IPS-18a (cell line): Measurements from ENCODE around the gene INTS6.

Experiments
- H3K27ac ChIP-seq: one replicate; pipeline ENCODE4 v1.5.1; 2013; ENCODE audit warnings: low read length
- H3K27me3 ChIP-seq: one replicate; pipeline ENCODE4 v1.6.1; 2013; ENCODE audit warnings: mild to moderate bottlenecking, low read length; ENCODE audit not compliant: control insufficient read depth, insufficient read depth
- H3K36me3 ChIP-seq: one replicate; pipeline ENCODE4 v1.6.1; 2013; ENCODE audit warnings: low read depth, low read length; ENCODE audit not compliant: control insufficient read depth
- H3K4me1 ChIP-seq: one replicate; pipeline ENCODE4 v1.6.1; 2013; ENCODE audit warnings: low read depth, low read length; ENCODE audit not compliant: control insufficient read depth
- H3K4me3 ChIP-seq: one replicate; pipeline ENCODE4 v1.5.1; 2013; ENCODE audit warnings: low read length
- H3K9ac ChIP-seq: one replicate; pipeline ENCODE4 v1.6.1; 2013; ENCODE audit warnings: mild to moderate bottlenecking, low read length, moderate library complexity
- H3K9me3 ChIP-seq: one replicate; pipeline ENCODE4 v1.6.1; 2013; ENCODE audit warnings: low read depth, low read length; ENCODE audit not compliant: control insufficient read depth

The INTS6 gene

GRCh38 chr13:51324714-51325420 lies 128.0 kb downstream of the INTS6 start:
- no peak overlapping the region for H3K9ac ChIP-seq
- H3K27me3 ChIP-seq: no peaks in the 10 kb centered on the region
- no peaks in the 10 kb centered on the region for H3K9me3 ChIP-seq
- no peaks in the 10 kb centered on the region for H3K36me3 ChIP-seq
- H3K4me3 ChIP-seq: no peak overlapping the region
- no peak overlapping the region for H3K27ac ChIP-seq
- H3K4me1 ChIP-seq: peaks cover 21% of the 10 kb centered on the region

- H3K9me3 ChIP-seq: no peaks in the 10 kb centered on the region
- no peak overlapping the region for H3K27ac ChIP-seq
- H3K4me3 ChIP-seq: no peak overlapping the region
- no peaks in the 10 kb centered on the region for H3K36me3 ChIP-seq
- H3K27me3 ChIP-seq: no peaks in the 10 kb centered on the region
- no peak overlapping the region for H3K9ac ChIP-seq
- peaks cover 19% of the 10 kb centered on the region for H3K4me1 ChIP-seq
Measured at GRCh38 chr13:51323824-51324511, 128.9 kb downstream of the INTS6 start.

- Histone ChIP-seq H3K27ac (no peak overlapping the region), H3K9ac (no peak overlapping the region), H3K4me3 (no peak overlapping the region), H3K36me3 (no peaks in the 10 kb centered on the region), H3K9me3 (no peaks in the 10 kb centered on the region), H3K4me1 (peaks cover 12% of the 10 kb centered on the region), H3K27me3 (no peaks in the 10 kb centered on the region)
Measured at GRCh38 chr13:51322826-51323225, 130.0 kb downstream of the INTS6 start.

- no peak overlapping the region for H3K9ac ChIP-seq
- H3K27me3 ChIP-seq: no peaks in the 10 kb centered on the region
- H3K4me1 ChIP-seq: peaks cover 12% of the 10 kb centered on the region
- no peaks in the 10 kb centered on the region for H3K9me3 ChIP-seq
- H3K27ac ChIP-seq: no peak overlapping the region
- H3K4me3 ChIP-seq: no peak overlapping the region
- no peaks in the 10 kb centered on the region for H3K36me3 ChIP-seq
Measured at GRCh38 chr13:51321836-51322235, 131.0 kb downstream of the INTS6 start.

GRCh38 chr13:51318876-51319275 lies 134.0 kb downstream of the INTS6 start:
- Histone ChIP-seq H3K27ac (no peak overlapping the region), H3K36me3 (no peaks in the 10 kb centered on the region), H3K9me3 (no peaks in the 10 kb centered on the region), H3K9ac (no peak overlapping the region), H3K4me1 (peaks cover 11% of the 10 kb centered on the region), H3K27me3 (no peaks in the 10 kb centered on the region), H3K4me3 (no peak overlapping the region)

- Histone ChIP-seq H3K27me3 (no peaks in the 10 kb centered on the region), H3K4me3 (no peak overlapping the region), H3K9ac (no peak overlapping the region), H3K9me3 (no peaks in the 10 kb centered on the region), H3K4me1 (peaks cover 11% of the 10 kb centered on the region), H3K27ac (no peak overlapping the region), H3K36me3 (no peaks in the 10 kb centered on the region)
Measured at GRCh38 chr13:51318015-51318414, 134.8 kb downstream of the INTS6 start.

GRCh38 chr13:51317262-51317661 lies 135.6 kb downstream of the INTS6 start:
- H3K27ac ChIP-seq: no peak overlapping the region
- no peaks in the 10 kb centered on the region for H3K36me3 ChIP-seq
- no peak overlapping the region for H3K9ac ChIP-seq
- no peaks in the 10 kb centered on the region for H3K9me3 ChIP-seq
- no peaks in the 10 kb centered on the region for H3K27me3 ChIP-seq
- no peak overlapping the region for H3K4me3 ChIP-seq
- peaks cover 11% of the 10 kb centered on the region for H3K4me1 ChIP-seq

- no peak overlapping the region for H3K9ac ChIP-seq
- no peak overlapping the region for H3K4me3 ChIP-seq
- H3K9me3 ChIP-seq: no peaks in the 10 kb centered on the region
- no peaks in the 10 kb centered on the region for H3K27me3 ChIP-seq
- no peak overlapping the region for H3K27ac ChIP-seq
- H3K4me1 ChIP-seq: peaks cover 18% of the 10 kb centered on the region
- H3K36me3 ChIP-seq: no peaks in the 10 kb centered on the region
Measured at GRCh38 chr13:51313619-51314018, 139.2 kb downstream of the INTS6 start.

GRCh38 chr13:51311957-51312520 lies 140.8 kb downstream of the INTS6 start:
- Histone ChIP-seq H3K4me1 (peaks cover 20% of the 10 kb centered on the region), H3K27ac (no peak overlapping the region), H3K27me3 (no peaks in the 10 kb centered on the region), H3K9ac (no peak overlapping the region), H3K9me3 (no peaks in the 10 kb centered on the region), H3K4me3 (no peak overlapping the region), H3K36me3 (no peaks in the 10 kb centered on the region)
